Anterior cingulate cortex (tissue), 58 donors: Measurements from ENCODE around the gene LOX.
"Not testable (repeated sequence)": the region's sequence is repeated elsewhere in the genome, so short reads cannot be mapped to it uniquely, and the experiment has no call there.

Source experiments
- DNase-seq, 58 donors: peaks; one replicate each; lab custom pipeline; 2025; lab: John Stamatoyannopoulos, UW

Gene LOX

DNA sequence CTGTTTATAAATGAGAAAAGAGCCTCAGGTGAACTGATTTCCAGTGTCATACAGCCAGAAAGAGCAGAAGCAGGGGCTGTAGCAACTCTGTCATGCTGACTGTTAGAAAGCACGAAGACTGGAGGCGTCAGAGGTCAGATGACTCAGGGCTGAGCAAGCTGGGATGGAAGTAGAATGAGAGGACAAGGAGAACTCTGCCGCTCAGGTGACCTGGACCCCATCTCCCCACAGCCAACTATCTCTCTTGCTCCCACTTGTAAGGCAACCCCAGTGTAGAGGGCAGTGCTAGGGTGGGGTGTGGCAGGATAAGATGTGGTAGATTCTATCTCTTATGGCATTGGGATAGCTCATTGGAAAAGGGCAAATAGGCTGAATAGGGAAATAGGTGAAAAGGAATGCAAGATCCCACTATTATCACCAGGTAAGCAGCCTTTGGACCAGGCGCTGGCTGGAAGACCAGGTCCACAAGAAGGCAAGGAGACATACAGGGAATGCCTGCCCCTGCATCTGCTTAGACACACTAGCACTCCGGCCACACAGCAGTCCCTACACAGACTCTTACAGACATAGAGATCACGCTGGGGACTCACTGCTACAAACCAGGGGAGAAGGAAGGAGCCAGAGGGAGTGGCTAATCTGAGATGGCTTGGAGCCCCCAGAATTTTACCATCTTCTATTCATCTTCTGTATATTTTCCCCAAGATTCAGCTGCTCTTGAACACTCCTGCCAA, 21.2 kb upstream of the LOX start:
- no peak for DNase-seq

- no peak for DNase-seq
These were observed 19.3 kb upstream of the LOX start for GRCh38 chr5:122097391-122097790.

DNA sequence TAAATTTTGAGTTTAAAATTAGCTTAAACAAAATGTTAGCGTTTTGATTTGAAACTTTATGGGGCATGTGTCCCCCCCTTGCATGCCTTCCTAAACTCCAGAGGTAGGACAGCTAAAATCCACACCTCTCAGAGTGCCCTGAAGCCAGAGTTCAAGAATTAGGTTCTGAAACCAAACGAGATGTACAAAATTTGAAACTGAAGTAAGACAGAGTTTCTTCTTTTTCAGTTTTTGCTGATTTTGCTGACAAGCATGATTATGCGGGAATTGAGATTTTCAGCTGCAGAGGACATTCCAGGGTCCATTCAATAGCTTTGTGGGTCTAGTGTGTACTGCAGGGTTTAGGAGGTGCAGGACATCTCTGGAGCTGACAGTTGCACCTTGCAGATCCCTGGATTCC, 17.1 kb upstream of the LOX start:
- DNase-seq, result no peak

DNA sequence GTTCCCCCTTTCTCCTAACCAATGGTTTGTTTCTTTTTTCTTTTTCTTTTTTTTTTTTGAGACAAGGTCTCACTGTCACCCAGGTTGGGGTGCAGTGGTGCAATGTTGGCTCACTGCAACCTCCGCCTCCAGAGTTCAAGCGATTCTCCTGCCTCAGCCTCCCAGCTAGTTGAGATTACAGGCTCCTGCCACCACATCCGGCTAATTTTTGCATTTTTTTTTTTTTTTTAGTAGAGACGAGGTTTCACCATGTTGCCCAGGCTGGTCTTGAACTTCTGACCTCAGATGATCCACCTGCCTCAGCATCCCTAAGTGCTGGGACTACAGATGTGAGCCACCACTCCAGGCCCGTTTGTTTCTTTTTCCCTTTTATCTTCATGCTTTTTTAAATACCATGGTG, 16.2 kb upstream of the LOX start:
- not testable (repeated sequence) for DNase-seq

- DNase-seq, result no peak
These were observed 15.5 kb upstream of the LOX start for GRCh38 chr5:122093415-122094180.

DNA sequence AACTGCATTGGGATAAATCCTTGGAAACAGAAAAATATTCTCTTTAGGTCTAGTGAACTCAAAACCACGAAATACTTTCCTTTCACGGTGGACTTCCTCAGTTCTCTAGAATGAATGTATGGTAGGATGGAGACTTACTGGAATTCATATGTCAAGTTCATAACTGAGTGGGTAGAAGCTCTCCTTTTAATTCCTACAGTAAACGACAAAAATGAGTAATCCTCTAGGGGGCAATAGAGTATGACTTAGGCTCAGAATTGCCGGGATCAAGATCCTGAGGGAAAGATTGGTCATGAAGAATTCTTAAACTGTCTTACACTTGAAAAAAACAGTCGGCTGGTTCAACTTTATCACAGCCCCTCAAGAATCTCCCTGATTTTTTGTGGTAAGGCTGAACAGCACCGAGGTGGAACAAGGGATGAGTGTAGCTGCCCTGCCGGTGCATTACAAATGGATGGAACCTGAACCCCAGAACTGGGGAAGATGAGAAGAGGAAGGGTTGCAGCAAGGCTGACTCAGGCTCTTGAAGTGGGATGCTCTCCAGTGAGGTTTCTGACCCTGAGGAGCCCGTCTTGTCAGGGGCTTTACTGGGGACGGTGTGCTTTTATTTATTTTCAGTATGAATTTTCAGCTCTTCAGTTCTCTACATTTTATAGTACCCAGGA, 14.0 kb upstream of the LOX start:
- DNase-seq, result no peak

DNA sequence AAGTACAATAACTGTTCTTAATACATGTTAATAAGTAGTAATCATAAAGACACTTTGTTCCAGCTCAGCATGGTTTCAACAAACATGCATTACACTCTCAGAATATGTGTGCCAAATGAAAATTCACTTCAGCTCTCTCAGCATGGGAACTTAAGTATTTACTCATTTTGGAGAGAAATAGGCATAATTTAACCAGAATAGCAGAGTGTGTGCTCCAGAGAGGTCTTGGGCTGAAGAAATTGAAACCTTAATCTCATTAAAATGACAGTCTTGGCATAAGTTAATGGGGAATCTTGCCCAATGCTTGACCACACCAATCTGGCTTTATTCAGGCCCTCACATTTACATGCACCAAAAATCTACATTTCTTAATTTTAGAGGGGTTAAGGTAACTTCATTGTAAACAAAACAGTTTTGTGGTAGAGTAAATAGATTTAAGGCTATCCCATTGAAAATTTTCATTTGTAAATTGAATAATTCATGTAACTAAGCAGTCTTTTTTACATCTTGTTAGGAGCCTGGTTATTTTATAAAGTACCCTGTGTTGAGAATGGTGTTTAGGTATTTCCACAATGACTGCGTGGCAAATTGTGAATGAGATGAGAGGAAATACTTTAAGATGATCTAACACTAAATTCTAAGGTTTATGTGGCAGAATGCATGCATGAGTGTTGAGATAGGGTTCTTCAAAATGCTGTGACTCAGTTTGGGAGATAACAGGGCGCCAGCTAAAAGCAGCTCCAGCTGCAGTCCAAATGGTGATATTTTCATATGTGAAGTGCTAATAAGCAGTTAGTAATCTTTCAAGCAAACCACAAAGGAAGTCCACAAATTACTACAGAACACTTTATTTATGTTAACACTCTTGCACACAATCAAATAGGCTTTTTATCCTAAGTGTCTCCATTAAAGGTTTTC, 11.3 kb upstream of the LOX start:
- no peak for DNase-seq

GRCh38 chr5:122085041-122085440, 7.0 kb upstream of the LOX start:
- DNase-seq, result no peak

- no peak for DNase-seq
These were observed 5.5 kb upstream of the LOX start for GRCh38 chr5:122083535-122083934.

DNA sequence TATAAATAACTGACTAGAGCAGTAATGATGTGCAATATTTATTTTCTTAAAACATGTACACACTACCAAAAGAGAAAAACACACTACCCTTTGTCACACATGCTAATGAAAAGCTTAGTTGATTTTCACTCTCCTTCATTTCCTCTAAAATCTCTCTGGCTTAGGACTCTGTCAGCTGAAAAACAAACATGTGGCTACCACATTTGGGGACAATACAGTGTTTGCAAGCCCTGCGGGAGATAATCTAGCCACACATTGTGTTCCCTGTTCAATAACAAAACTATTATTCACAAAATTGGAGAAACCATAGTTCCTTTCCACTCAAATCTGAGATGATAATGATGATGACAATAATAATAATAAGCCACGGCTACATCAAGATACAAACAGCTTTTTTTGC, 3.5 kb upstream of the LOX start:
- no peak for DNase-seq

GRCh38 chr5:122077366-122078115, 518 bp downstream of the LOX start:
- peak in 4 of 58 donors; percentile 3 to 16 (median 14) for DNase-seq

- peak in 37 of 58 donors; percentile 5 to 75 (median 30) for DNase-seq
These were observed 1.2 kb downstream of the LOX start for GRCh38 chr5:122076669-122077365.

DNA sequence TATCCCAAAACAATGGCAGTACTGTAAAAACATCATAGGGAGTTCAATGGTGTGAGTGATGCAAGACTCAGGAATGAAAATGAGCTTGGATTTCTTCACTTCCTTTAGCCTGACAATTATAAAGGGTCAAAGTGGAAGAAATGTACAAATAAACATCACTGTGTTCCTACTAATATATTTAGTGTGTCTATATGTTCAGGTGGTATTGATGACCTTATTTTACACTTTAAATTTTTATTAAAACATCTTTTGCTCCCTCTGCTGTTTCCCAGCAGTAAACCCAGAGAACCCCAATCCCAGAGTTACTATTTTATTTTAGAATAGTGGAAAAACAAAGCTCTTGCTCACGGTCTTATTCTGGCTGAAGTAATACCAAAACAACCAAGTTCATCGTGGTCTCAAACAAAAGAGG, 2.0 kb downstream of the LOX start:
- DNase-seq, result no peak

GRCh38 chr5:122073864-122074263, 4.2 kb downstream of the LOX start:
- DNase-seq, result no peak

DNA sequence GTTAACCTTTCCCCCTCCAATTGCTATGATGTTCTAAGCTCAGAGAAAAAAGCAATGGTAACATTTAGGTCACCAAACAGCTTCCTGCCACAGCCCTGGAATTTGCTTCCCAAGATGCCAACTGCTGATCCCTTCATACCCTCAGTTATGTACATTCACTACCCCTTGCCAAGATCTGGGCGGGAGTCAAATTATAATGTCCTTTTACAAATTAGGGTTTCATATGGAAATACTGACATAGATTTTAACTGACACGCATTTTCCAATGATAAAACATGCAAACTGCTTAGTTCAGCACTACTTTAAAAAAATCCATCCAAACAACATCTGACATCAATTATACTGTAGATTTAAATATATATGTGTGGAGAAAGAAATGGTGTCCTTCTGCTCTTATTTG, 5.0 kb downstream of the LOX start:
- no peak for DNase-seq

DNA sequence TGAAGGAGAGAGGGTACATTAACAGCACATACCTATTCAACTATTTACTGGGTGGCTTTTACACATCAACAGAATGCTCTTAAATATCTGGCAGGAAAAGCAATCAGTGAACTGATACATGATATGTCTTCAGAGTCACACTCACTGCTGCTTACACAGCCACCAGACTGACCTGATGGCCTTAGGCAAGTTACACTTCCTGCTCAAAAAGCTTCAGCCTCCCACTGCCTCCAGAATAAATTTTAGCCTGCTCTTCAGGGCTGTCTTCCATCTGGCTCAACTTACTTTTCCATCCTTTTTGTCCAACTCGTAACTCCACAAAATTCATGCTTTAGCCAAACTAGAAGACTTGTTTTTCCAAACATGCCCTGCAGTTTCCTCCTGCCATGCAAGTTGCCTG, 10.7 kb downstream of the LOX start:
- no peak for DNase-seq

- DNase-seq, result no peak
These were observed 13.1 kb downstream of the LOX start for GRCh38 chr5:122064992-122065391.

DNA sequence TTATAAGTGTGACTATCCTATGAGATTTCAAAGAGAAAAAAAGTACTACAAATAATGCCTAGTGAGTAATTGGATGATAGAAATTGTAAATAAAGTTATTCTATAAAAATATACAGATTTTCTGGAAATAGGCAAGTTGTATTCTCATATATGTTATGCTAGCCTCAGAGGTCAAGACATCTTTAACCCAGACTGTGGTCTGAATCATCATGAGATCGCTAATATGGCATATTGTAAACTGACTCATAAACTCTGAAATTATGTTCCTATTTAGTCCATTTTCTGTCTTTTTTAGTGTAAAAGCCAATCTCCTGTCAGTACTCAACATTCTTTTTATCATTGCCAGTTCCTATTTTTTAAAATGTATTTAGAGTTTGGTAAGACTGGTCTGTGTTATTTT, 14.2 kb downstream of the LOX start:
- DNase-seq, result no peak

DNA sequence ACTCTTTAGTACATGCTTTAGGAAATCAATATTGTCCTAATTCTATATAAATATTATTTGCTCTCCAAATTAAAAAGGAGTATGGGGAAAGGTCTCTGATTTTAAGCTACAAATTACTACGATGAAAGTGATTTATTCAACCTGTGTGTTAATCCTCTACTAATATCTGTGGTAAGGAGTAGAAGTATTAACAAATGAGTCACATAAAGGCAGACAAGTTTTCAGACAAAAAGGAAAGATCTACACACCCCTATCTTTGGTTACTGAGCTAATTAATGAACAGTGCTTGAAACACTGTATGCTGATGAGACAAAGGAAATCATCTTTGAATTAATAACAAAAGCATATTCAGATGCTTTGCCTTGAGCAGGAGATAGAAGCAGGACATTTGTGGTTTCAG, 15.9 kb downstream of the LOX start:
- no peak for DNase-seq
